Measurements from ENCODE around the gene GRIN2A.

GRIN2A gene

DNA sequence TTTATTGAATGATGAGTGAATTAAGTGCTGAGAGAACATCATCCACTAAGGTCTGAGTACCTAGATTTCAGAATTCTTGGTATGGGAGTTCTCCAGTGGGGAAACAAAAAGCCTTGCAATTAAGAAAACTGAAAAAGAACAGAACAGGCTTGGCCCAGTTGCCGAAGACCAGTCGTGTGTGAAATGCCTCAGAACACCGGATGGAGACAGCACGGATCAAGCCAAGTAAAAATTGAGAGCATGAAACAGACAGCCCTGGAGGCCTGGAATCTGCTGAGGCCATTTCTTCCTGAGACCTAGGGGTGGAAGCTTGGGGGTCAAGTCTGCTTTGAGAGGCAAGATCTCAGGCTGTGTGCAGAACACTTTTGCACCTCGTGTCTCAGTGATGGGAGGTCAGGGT, 43.3 kb downstream of the GRIN2A start:
- intact Hi-C loops (cut with DNase I), result no loop called here
- DNase-seq, result peak in 1 of 10 donors; percentile 10

DNA sequence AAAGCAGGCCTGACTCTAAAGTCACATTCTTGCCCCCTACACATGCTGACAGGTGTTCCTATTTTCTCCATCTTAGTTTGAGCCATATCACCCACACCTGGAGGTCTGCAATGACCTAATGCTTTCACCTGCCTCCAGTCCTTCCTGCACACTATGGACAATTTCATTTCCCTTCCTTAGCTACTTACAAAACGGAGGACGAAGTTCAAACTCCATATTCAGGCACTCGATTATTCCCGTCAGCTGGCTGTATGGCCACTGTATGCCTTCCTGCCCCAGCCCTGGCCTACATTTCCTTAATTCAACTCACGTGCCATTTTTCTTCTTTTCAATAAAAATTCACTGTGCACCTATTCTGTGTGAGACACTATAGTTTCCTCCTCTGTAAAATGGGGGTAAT, 44.9 kb downstream of the GRIN2A start:
- intact Hi-C loops (cut with DNase I), result no loop called here
- no peak for DNase-seq

DNA sequence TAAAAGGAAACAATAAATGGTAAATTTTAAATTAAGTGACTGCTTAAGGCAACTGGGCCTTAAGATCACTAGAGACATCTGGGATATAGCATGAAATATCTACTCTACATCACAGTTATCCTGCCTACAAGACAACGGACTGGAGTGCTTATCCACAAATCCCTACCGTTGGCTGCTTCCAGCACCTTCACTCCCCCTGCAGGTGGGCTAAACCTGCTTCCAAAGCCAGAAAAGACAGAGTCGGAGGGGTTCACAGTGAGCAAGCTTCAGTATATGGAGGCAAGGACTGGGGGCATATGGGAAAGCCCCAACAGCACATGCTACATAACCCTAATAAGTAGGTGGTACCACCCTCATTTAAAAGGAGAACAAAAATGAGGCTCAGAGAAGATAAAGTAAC, 45.3 kb downstream of the GRIN2A start:
- intact Hi-C loops (cut with DNase I), result no loop called here
- DNase-seq, result no peak

DNA sequence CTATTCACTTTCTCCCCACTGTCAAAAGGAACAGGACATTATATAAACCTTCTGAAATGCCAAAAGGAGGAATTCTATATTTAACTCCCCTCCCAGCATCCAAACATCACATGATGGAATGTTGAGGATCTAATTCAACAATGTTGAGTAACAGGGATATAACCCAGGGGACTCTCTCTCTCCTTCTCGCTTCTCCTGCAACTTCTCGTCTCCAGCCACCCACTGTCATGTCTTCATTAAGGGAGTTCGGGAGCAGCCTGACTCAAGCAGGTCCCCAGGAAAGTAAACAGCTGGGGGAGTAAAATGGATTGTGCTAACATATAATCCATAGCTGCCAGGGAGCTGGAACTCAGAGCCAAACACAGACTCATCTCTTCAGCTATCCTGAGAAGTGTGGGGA, 51.7 kb downstream of the GRIN2A start:
- intact Hi-C loops (cut with DNase I), result no loop called here
- peak in 4 of 10 donors; percentile 29 to 89 (median 36) for DNase-seq

DNA sequence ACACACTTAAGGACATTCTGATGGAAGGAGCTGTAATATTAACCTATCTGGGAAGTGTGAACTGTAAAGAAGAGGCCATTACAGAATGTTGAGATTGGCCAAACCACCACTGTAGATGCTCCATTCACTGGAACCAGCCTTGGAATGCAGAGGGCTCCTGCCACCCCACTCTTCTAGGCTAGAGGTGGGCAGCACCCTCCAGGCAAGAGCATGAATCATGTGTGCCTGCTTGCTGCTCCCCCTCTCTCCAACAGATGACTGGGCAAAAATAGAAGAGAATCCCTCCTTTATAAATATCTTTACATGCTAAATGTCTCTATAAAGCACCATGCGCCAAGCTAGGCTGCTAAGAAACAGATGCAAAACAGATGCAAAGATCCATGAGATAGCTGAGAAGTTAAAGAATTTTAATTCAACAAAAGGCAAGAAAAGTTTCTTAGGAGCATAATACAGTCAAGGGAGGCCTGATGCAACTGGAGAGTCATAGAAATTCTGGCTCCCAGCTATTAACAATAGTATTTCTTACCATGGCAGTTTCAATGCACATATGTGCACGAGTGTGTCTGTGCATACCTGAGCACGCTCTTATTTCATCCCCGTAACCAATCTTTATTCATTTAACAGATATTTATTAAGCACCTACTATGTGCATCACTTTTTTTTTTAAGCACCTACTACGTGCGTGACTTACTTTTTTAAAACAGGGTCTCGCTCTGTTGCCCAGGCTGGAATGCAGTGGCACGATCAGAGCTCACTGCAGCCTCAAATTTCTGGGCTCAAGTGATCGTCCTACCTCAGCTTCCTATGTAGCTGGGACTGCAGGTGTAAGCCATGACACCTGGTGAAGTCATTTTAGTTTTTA, 53.6 kb downstream of the GRIN2A start:
- DNase-seq, result peak in 1 of 10 donors; percentile 86
- intact Hi-C loops (cut with DNase I), result loop anchor here (10.0 kb wide), 1 partner anchor 84 kb away; no protein-coding TSS in a partner anchor

DNA sequence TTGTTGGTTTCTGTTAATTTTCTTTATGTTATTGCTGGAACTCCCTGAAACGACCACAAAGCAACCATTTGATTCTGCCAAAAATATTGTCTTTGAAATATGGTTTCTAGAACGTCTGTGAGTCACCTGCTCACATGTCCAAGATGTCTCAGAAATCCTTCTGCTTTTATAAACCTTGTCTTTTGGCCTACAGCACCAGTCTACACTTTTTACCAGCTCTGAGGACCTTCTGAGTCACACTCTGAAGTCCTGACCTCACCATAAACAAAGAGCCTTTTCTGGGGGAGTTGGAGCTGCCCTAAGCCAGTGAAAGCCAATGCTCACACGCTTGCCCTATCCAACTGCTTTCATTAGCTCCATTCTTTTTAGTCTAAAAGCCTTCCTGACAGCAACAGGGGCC, 55.5 kb downstream of the GRIN2A start:
- intact Hi-C loops (cut with DNase I), result loop anchor here (10.0 kb wide), 1 partner anchor 82 kb away; no protein-coding TSS in a partner anchor

DNA sequence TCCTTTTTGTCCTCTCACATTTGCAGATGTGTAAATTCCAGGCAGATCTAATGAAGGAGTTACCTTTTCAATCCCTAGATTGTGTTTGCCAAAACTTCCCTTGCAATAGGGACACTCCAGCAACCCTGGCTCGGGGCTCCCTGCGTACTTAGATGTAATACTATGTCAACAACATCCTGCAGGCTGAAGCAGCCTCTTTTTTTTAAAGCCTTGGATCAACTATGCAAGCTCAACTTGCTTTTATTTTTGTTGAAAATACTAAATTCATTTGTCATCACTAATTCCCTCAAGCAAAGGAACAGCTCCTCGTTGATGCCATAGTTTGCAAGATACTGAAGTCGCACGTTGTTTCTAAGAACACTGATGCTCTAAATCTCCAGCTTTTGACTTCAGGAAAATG, 59.1 kb downstream of the GRIN2A start:
- intact Hi-C loops (cut with DNase I), result loop anchor here (10.0 kb wide), 1 partner anchor 78 kb away; no protein-coding TSS in a partner anchor

More for the DNA sequence above, 55.5 kb downstream of the GRIN2A start:
- DNase-seq, result no peak

DNA sequence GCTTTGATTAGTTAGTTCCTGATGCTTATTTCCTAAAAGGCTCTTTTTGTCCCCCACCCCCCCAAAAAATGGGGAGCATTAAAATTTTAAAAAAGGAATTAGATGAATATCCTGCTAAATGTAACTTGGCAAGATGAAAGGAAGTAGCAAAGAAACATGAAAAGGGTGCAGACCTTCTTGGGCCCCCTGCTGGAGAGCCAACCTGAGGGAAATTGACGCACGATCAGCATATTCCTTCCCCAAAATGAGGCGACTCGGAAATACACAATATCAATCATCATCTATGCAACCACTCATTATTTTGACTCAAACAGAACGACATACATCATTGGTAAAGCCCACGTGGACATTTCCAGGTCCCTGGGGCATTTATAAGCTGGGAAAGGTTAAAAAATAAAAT, 59.7 kb downstream of the GRIN2A start:
- intact Hi-C loops (cut with DNase I), result loop anchor here (10.0 kb wide), 1 partner anchor 78 kb away; no protein-coding TSS in a partner anchor
- DNase-seq, result no peak

More for the DNA sequence above, 59.1 kb downstream of the GRIN2A start:
- no peak for DNase-seq

DNA sequence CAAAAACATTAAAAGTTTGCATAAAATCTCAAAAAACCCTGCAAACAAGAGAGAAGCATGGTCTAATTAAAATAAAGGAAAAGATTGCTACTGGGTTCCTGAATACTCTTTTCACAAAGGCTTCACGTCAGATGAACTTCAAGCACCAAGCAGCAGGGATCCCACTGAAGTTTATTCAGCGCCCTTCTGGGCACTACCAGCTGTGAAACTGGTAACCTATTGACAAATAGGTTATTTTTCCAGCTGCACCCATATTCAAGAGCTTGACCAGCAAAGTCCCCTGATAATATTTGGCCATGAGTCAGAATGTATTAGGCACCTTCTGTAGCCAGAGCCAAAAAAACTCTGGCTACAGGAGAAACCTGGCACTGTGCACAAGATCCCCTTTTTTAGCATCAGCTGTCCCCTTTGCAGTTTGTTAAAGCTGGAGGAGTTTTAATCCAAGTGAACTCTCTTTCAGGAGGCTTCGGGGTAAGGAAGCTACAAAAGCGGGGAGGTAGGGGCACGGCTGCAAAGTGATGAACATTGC, 60.3 kb downstream of the GRIN2A start:
- intact Hi-C loops (cut with DNase I), result loop anchor here (10.0 kb wide), 1 partner anchor 77 kb away; no protein-coding TSS in a partner anchor
- DNase-seq, result no peak

DNA sequence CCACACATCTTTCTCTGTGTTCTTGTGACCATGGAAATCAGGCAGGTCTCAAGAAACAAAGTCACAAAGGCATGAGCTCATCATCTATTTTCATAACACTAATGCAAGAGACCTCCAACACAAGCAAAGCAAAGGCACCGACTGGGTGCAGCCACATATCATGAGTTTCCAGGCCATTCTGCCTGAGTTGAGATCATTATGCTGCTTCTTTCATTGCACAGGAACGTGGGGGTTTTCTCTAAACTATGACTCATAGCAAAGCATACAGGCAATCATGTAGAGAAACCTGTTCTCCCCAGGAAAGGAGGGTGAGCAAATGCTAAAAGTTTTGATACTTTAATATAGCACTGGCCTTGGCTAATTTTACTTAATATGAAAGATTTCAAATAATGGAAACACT, 60.7 kb downstream of the GRIN2A start:
- DNase-seq, result no peak

DNA sequence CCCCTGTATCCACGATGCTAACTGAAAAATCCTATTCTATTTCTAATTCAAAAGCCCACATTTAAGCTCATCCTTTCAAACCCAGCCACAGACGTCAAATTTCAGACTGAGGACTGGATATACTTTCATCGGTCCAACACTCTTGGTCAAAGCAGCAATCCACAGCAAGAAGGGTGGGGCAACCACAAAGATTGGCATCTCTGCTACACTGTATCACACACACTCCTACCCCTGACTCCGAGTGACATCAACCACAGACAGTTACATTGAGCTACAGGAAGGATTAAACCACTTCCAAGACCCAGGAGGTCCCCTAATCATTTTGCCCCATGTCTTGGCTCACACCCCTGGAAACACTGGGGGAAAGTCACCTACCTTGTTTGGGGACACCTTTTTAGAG, 61.3 kb downstream of the GRIN2A start:
- no peak for DNase-seq
- intact Hi-C loops (cut with DNase I), result loop anchor here (10.0 kb wide), 1 partner anchor 76 kb away; no protein-coding TSS in a partner anchor

More for the DNA sequence above, 60.7 kb downstream of the GRIN2A start:
- intact Hi-C loops (cut with DNase I), result loop anchor here (10.0 kb wide), 1 partner anchor 77 kb away; no protein-coding TSS in a partner anchor

DNA sequence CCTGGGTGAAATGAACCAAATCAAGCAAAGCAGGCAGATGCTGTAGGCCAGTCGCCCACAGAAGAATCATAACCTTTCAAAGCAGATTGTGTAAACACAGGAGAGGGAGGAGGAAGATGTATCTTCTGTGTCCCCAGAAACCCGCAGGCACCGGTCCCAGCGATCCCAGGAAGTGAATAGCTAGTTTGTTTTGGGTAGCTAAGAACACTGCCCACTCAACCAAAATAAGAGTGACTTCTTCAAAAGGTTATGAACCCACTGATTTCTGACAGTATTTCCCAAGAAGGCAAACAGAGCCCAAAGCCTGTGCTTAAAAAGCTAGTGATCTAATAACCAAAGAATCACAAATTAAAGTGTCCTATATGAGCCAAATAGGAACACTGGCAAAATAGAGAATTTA, 67.8 kb downstream of the GRIN2A start:
- intact Hi-C loops (cut with DNase I), result no loop called here
- peak in 1 of 10 donors; percentile 85 for DNase-seq

DNA sequence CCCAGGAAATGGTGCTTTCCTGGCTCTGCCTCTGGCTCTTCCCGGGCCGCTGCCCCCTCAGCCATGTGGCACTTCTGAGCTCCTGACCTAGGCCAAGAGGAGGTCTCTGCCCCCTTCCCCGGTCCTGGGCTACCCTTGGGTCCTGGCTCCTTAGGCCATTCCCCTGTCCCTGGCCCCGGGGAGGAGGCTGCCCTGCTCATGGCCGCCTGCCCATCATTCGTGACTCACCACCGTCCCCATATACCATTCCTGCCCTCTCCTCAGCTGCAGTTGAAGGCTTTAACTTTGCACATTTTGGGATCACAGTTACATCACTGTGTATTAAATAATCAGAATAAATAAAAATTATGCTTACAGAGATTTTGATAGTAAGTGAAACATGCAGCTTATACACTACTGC, 69.0 kb downstream of the GRIN2A start:
- intact Hi-C loops (cut with DNase I), result no loop called here
- DNase-seq, result no peak

DNA sequence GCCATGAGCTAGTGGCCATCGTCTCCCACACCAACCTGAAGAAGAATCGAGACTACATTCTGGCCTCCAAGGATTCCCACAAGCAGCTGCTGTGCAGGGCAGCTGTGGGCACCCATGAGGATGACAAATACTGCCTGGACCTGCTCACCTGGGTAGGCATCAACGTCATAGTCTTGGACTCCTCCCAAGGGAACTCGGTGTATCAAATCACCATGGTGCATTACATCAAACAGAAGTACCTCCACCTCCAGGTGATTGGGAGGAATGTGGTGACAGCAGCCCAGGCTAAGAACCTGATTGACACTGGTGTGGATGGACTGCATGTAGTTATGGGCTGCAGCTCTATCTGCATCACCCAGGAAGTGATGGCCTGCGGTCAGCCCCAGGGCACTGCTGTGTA, 70.2 kb downstream of the GRIN2A start:
- intact Hi-C loops (cut with DNase I), result no loop called here

DNA sequence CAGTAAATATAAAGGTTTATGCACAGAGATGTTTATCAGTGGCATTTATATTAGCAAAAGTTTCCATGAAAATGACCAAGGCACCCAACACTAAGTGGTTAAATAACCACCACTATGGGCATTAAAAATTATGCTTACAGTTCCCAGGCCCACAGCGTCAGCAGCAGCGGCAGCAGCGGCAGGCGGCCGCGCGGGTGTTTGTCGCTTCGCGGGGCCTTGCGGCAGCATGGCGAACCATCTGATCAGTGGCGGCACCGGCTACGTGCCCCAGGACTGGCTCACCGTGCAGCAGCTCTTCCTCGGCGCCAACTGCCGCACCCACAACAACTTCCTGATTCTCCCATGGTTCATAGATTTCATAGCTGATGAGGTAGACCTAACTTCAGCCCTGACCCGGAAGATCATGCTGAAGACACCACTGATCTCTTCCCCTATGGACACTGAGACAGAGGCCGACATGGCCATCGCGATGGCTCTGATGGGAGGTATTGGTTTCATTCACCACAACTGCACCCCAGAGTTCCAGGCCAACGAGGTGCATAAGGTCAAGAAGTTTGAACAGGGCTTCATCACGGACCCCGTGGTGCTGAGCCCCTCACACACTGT, 71.0 kb downstream of the GRIN2A start:
- intact Hi-C loops (cut with DNase I), result no loop called here

More for the DNA sequence above, 70.2 kb downstream of the GRIN2A start:
- no peak for DNase-seq

DNA sequence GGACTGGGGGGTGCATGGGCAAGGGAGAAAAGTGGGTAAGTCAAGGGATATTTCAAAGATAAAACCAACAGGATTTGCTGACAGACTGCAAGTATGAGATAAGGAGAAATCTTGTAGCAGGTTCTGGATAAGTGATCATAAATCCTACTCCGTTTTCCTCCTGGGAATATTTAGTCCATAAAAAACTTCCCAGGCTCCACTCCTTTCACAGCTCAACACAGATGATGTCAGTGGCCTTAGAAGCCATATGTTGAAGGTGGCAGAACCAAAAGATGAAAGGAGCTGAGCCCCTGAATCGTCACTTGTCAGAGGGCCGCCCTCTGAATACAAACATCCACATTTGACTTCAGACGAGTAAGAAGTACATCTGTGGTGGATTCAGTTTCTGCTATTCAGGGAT, 71.7 kb downstream of the GRIN2A start:
- intact Hi-C loops (cut with DNase I), result no loop called here

More for the DNA sequence above, 71.0 kb downstream of the GRIN2A start:
- DNase-seq, result no peak

DNA sequence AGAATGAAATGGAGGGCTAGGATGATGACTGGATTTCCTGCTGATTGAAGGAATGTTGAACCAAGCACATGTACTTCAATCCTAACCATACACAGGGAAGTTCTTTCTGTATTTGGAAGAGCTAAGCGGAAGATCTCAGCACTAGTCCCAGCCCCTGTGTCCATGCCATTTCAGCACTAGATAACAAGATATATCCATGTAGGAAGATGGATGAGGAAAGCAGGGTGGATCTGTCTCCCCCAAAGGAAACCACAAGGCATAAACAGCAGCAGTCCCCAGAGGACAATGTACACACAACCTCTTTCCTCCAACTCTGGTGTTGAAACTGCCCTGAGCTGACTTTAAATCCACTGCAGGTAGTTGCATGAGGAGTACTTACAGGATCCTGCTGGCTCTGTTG, 75.1 kb downstream of the GRIN2A start:
- intact Hi-C loops (cut with DNase I), result no loop called here
- no peak for DNase-seq

More for the DNA sequence above, 71.7 kb downstream of the GRIN2A start:
- no peak for DNase-seq

DNA sequence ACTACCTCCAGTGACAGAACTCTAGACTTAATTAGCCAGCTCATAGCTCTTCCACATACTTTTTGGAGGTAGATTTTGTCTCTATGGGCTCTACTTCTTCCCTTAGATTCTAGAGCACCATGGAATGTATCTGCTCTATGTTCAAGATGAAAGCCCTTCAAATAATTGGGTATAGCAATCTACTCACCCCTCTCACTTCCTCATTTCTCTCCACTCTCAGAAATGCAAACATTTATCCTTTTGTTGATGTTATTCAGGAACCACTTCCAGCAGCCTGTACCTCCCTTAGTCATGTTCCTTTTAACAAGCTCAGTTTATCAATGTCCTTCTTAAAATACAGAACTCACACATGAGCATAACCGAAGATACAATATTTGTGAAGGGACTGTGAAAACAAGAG, 78.5 kb downstream of the GRIN2A start:
- intact Hi-C loops (cut with DNase I), result no loop called here
- no peak for DNase-seq

DNA sequence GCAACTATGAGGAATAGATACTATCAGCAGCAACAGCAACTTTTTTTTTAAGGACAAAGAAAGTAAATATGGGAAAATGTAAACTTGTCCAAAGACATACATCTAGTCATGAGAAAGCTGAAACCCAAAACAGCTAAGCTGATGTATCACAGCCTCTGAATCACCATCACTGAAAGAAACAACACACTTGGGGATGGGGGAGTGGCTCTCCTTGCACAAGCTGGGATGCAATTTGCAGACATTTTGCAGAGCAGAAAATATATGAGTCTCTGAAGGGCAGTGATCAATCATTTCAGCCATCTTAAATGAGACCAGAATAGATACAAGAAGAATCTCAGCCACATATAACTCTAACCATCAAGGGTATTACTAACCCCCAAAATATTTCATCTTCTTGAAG, 79.1 kb downstream of the GRIN2A start:
- no peak for DNase-seq
- intact Hi-C loops (cut with DNase I), result no loop called here

DNA sequence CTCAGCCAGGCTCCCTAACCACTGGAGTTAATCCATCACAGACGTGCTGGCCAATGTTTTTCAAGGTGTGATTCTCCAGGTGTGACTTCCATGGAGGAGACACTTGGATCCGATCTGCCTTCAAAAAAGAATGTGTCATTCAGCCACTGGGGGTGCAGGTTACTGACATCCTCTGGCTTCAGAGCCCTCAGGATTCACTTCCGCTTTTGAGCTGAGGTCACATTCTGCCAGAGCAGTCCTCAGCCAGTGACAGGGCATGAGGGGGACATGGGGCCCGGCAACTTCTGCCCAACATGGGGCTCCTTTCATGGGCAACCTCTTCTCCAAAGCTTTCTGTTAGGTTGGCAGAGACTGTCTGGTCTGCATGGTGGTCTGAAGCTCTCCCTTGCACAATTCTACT, 81.4 kb downstream of the GRIN2A start:
- DNase-seq, result no peak
- intact Hi-C loops (cut with DNase I), result no loop called here

DNA sequence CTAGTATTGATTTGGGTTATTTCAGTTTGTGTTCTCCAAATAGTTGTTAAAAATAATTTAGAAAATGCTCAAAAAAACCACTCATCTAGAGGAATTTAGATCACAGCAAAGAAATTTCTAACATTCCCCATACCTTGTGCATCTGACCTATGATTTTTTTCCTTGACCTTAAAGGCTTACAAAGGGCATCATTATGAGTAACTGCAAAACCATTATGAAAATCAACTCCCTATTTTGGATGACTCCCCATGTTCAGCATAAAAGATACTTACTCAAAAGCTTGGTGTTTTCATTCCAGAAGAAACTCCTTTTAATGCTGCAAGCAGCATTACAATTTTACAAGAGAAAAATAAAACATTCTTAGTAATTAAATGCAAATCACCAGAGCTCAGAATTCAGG, 83.2 kb downstream of the GRIN2A start:
- DNase-seq, result no peak
- intact Hi-C loops (cut with DNase I), result no loop called here
